Stimulated activated CD8-positive, alpha-beta memory T cell treated with anti-CD3 and anti-CD28 coated beads, Interleukin-15, amount 100 ng/mL, for 24 hours (primary cell): ENCODE measurements around the gene SLC12A8.

Source experiments
- DNase-seq: peaks from one replicate; pipeline ENCODE4 v3.0.0-alpha.2; 2020; ENCODE audit warnings: low read depth

The SLC12A8 gene

DNA sequence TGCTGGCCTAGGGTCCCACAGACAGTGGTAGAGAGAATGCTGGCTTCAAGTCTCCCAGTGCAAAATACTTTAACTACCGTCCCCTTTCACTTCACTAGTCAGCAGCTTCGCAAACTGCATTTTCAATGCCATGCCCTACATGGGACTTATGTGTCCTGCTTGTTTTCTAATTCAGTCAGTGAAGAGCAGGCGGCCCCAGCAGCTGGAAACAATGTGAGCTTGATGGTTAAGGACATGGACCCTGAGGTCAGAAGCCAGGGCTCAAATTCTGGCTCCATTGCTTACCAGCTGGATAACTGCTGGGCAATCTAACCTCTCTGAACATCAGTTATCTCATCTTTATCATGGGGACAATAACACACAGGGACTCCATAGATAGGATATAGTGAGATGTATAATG lies 58.4 kb downstream of the SLC12A8 start:
- DNase-seq: no peak

DNA sequence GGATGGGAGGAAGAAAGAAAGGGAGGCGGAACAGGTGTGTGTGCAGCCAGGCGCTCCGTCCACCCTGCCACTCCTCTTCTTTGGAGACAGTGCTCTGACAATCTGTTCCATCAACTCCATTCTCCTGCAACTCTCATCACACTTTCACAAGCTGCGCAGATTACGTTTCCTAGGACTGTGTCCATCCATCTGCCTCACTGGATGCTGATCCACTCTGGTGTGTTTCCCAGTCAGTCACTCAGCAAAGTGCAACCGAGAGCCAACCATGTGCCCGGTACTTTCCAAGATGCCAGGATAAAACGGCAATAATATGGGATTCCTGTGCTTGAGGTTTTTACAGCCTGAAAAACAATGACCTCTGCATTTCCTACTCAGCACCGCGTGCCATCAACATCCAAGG lies 59.6 kb downstream of the SLC12A8 start:
- DNase-seq: no peak

DNA sequence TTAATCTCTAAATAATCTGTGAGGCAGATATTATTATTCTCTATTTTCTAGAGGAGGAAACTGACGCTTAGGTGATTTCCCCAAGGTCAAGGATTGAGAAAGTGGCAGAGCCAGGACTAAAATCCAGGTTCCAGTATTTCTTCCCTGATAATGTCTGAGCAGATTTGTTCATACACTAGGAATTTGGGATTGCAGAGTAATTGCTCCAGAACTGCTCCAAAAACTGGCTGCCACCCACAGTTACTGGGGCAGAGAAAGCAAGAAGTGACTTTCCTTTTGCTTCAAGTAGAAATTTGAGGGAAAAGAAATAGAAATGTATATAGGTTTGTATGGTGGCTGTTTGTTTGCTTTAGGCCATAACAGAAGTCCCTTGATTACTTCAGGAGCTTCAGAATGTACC lies 60.6 kb downstream of the SLC12A8 start:
- no peak for DNase-seq

DNA sequence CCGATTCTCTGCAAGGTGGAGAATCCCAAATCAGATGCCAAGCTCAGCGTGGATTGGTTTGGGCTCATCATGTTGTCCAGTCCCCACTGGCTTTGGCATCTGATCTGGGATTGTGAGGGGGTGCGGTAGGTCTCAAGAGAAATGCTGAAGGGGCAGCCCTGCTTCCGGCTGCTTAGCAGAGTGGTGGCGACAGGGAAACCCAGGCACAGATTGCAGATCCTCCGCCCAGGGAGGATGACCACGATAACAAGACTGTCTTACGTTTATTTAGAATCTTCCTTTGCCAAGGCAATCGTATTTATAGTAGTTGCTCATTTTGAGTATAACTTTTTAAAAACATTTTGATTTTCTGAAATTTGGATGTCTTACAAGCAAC lies 61.1 kb downstream of the SLC12A8 start:
- no peak for DNase-seq

DNA sequence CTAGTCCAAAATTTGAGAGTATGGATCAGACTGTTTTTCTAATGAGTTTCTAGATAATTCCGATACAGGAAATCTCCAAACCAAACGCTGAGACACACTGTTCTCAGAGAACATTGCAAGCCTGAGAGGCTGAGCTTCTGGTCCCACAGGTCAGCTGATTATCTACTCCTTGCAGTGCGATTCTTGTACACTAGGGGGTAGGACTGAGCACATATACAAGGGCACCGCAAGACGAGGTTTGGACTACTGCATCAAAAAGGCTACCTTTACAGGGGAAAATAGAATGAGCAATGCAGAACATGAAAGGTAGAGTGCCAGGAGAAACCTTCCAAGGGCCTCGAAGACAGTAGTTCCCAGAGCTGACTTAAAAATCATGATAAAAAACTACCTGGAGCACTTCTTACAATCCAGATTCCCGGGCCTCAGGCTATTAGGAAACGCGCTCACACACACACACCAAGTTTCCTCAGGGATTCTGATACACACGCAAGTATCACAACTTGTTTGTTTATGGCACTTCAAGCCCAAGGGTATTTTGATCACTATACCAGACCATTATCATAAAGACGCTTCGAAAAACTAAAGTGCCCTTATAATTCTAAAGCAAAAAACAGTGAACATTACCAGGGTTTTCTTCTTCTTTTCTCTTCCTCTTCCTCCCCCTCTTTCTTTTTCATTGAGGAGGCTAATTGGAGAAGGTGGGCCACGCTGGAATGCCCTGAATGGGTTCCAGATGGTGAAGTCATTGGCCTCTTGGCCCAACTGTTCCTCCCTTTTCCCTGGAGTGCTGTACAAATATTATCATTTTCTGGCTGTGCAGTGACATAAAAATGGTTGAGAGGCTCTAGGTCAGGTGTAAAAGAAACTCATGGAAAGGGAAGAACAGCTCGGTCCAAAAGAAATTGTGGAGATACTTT lies 61.8 kb downstream of the SLC12A8 start:
- no peak for DNase-seq

DNA sequence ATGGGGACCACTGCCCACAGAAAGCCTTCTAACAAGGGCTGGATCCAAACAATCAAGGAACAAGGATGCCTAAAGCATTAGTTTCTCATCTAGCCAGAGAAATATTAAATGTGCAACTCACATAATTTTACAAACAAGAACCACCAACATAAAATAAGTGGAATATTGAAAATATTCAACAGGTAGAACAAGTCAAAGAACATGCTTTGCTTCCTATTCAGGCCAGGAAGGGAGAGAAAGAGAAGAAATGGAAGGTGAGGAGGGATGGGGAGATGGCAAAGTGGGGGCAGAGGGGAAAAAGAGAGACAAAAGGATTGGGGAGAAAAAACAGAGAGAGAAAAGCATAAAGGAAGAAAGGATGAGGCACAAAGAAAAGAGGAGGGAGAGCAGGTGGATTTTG lies 63.1 kb downstream of the SLC12A8 start:
- DNase-seq: no peak

DNA sequence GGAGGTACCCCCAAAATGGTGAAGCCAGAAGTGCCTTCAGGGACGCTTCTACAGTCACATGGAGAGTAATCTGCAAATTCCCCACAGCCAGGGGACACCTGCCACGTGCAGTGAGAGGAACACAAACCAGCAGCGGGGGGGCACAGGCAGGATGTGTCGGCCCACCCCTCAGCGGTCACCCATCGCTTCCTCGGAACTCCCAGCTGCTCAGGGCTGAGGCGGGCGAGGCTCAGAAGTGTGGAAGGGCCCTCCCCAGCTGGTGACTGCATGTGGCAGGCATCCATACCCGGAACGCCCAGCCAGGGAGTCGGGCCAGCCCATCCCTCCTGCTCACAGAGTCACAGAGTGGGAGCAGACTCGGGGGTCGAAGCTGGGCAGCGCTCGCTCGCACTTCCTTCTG lies 63.7 kb downstream of the SLC12A8 start:
- DNase-seq: no peak

DNA sequence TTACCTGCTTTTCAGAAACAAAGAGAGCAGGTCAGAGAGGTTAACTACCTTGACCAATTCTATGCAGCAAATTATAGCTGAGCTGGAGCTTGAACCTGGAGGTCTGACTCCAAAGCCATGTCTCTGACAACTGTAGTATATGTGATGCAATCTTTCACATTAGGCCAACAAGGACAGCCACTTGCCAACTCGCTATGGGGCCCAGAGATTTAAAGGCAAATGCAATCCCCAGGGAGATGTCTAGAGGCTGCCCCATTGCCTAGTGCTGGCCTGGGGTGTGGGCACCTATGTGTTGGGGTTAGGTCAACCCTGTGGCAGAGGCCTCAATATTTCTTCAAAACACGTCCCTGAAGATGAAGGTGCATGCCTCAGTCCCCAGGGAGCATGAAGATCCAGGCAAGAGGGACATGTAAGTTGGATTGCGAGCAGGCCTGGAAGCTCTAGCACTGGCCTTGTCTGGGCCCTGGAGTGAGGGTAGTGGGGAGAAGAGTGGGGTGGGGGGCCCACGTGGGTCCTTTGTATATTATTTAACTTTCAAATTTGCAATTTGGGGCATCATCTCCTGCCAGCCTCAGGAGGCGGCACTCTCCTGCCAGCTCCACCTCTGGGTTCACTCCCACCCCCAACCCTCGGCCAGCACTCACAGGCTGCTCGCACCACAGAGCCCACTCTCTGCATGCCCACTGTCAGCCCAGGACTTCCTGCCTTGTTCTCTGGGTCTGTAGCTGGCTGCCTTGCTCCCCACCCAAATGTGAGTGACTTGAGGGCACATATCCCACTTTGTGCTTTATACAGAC lies 64.3 kb downstream of the SLC12A8 start:
- DNase-seq: no peak

DNA sequence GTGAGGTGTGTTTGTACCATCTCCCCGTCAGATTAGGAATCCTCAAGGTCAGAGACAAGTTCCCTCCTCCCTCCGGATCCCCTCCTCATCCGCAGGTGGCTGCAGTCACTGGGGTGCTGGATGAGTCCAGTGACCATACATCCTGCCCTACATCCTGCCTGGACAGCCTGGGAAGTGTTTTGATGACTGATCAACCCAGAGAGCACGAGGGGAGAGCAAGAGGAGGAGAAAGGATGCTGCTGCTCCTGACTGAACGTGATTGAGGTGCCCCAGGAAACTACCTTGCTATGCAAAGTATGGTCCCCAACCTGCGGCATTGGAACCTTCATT lies 65.1 kb downstream of the SLC12A8 start:
- DNase-seq: no peak

DNA sequence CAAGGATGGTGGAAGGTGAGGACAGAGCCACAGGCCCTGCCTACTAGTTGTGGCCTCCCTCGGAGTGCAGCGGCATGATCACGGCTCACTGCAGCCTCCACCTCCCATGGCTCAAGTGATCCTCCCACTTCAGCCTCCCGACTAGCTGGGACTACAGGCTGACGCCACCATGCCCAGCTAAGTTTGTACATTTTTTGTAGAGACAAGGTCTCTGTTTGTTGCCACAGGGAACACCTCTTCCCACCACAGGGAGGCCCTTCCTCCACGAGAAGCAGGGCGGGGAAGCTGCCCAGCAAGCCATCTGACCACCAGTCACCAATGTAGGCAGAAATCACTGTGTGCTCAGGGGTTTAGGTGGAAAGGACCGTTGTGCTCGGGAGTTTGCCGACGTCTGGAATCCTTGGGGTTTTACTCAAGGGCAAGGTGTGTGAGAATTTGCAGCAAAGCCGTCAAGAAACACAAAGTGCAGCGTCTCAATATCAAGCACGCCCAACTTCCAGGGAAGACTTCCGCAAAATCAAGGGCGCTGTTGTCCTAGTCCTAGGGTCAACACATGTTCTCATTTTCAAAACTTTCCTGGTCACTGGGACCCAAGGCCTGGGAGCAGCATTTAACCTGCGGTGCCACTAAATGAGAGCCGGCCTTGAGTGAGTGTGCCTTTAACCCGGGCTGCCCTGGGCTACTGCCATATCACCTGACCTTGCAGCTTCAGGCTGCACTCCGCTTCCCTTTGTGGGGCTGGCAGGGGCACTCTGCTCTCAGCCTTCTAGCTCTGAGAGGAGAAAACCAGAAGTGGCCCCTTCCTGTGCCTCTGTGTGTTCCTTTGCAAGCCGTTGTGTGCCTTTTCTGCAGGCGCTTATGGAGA lies 65.7 kb downstream of the SLC12A8 start:
- no peak for DNase-seq

DNA sequence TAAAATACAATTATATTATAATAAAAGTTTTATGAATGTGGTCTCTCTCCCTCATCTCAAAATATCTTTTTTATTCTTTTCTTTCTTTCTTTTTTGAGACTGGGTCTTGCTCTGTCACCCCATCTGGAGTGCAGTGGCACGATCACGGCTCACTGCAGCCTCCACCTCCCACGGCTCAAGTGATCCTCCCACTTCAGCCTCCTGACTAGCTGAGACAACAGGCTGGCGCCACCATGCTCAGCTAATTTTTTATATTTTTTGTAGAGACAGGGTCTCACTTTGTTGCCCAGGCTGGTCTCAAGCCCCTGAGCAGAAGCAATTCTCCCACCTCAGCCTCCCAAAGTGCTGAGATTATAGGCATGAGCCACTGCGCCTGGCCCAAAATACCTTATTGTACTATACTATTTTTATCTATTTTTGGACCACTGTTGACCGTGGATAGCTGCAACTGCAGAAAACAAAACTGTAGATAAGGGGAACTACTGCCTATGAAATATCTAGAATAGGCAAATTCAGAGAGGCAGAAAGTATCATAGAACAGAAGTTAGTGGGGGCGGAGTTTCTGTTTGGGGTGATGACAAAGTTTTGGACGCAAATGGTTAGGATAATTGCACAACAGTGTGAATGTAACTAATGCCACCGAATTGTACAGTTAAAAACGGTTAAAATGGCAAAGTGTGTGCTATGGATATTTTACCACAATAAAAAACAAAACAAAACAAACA lies 66.6 kb downstream of the SLC12A8 start:
- no peak for DNase-seq

DNA sequence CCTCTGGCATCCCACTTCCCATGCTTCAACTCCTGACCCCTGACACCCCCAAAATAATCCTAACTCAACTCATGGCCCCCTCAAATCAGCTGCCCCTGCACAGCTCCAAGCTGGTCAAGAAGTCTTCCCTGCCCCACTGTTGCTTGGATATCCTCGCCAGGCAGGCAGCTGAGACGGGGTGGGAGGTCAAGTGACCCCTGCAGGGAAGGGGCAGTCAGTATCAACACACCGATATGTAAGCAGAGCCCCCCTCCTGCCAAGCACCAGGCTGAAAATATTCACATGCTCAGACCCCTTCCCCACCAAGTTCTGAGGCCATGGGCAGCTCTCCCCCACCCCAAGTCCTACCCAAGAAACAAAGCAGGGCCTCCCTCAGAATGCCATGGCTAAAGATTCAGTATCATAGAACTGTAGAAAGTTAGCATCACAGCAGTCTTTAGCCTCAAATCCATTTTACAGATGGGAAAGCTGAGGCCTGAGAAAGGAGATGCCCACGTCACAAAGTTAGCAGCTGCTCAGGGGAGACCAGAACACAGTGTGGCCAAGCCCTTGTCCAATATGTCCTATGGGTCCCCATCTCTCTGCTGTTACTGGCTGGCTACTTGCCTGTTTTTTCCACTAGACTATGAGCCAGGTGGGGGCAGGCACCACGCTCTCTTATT lies 67.8 kb downstream of the SLC12A8 start:
- no peak for DNase-seq

DNA sequence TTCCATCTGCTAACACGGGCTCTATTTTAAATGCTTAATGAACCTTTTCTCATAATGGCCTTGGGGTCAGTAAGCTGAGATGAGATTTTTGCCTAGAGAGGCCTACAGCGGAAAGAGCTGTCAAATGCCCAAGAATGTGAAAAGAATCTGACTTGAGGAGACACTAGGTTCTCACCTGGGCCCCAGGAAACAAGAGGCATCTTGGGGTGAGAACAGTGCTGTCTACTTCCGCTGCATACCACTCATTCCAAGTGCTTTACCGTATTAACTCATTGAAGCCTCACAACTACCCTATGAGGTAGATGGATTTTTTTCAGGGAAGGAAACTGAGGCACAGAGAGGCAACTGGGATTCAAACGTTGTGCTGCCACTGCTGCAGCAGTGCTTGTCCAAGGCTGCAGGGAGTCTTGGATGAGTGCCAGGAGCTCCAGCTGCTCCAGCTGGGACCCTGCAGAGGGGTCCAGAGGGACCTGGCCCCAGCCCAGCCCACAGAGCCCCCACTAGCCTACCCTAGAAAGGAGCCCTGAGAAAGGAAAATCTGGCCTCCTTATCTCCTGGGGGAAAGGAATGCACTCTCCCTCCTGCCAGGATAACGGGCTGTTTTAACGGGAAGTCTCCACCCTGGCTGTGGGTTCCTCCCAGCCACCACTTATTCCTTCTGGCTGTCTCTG lies 68.4 kb downstream of the SLC12A8 start:
- DNase-seq: no peak

DNA sequence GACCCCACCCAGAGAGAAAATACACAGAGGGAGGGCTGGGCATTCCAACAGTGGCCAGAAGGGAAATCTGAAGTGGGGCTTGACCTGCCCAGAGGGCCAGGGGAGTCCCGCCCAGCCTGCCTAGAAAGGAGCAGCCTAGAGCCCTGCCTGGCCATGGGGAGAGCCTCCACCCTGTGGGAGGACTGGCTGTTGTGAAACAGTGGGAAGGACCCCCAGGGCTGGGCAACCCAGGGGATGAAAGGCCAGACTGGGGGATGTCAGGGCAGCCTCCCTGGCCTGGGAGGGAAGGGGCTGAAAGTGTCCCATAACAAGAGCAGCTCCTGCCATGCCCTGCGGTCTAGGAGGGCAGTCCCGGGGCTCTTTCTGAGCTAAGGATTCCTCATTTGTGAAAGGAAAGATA lies 69.0 kb downstream of the SLC12A8 start:
- DNase-seq: no peak

DNA sequence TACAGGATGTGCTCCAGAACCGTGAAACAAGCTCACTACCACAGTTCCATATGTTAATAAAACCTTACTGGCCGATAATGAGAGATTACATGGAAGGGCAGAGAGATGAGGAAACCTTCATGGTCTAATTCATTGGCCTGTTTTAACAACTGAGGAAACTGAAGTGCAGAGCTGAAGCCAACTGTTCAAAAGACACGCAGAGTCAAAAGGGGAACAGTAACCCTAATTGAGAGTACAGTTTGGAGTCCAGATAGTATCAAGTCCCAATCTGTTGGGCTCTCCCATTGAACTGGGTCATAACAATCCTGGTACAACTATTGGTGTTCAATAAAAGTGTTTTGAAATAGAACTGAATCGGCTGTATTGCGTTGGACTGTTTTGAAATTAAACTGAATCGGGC lies 69.6 kb downstream of the SLC12A8 start:
- DNase-seq: no peak

DNA sequence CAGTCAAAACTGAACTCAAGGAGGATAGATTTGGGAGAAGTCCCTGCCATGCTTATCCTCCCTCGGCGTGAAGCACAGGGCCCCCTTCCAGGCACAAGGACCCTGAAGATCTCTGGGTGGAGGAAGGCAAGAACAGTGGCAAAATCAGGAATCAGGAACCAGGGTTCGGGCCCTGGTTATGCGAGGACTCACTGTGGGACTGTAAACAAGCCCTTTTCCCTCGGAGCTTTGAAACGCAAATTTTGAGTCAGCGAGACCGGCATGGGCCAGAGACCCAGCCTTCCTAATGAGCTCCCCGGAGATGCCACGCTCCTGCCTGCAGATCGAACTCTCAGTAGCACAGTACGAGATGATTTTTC lies 70.1 kb downstream of the SLC12A8 start:
- DNase-seq: no peak

DNA sequence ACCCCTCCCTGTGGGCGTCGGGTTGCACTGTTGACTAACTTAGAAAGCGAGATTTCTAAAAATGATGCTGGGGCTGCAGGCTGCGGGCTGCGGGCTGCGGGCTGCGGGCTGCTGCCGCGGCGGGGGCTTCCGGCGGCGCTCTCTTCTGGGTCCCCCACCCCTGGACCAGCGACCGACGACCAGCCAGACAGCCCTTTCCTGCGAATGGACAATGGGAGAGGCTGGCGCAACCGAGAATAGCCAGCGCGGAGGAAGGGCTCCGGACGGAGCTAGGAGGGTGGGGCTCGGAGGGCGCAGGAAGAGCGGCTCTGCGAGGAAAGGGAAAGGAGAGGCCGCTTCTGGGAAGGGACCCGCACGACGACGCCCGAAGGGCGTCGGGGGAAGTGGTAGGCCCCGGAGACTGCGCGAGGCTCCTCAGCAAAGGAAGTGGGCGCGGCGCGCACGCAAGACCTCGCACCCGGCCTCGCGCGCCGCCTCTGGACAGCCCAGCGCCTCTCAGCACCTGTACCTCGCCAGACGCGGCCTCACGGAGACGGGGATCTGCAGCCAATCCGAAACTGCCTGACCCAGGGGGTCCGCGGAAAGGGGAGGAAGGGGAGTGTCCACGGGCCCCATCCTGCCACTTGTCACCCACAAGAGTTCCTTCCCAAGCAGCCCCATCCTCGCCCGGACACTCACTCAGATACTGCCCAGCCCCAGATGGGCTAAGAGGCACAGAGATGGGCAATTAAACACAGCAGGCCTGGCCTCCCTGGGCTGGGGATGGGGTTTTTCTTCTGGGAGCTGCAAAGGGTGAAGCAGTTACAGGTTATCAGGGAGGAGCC lies 70.7 kb downstream of the SLC12A8 start:
- DNase-seq: peak; percentile 31

DNA sequence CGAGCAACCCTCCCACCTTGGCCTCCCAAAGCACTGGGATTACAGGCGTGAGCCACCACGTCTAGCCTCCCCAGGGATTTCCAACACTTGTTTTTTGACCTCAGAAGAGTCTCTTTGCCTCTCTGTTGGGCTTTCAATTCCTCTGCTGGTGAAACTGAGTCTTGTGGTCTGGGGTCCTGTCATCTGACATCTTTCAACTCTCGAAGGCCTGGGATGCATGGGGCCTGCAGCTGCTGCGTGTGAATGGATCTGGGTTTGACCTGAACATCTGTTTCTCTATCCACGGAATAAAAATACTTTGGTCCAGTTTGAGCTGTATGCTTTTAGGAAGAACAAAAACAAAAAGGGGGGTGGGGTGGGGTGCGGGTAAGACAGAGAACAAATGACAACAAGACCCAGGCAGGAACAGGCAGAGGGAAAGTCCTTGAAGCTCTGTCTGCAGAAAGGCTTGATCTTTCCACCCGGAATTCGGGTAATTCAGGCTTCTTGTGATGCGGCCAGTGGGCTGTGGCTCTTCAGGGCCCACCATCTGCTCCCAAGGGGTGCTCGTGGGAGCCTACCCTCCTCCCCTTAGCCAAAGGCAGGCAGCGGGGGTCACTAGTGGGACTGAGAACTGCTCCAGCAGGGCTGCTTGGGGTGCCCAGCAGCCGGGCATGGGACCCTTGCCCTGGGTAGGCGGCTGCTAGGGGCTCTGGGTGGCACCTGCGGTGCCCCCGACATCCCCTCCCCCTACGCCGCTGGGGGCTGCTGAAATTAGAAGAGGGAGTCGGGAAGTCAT lies 71.5 kb downstream of the SLC12A8 start:
- no peak for DNase-seq
